Stimulated activated CD8-positive, alpha-beta memory T cell treated with anti-CD3 and anti-CD28 coated beads, Interleukin-15, amount 100 ng/mL, for 1 hour (primary cell): ENCODE results near the gene ZNF407.

ENCODE experiments used
- DNase-seq: peaks from one replicate; pipeline ENCODE4 v3.0.0-alpha.2; 2020; ENCODE audit warnings: low read depth

Gene ZNF407

GRCh38 chr18:74679006-74679678 is 81.5 kb downstream of the ZNF407 start:
- no peak for DNase-seq

- DNase-seq, result no peak
These were observed 82.0 kb downstream of the ZNF407 start for GRCh38 chr18:74679679-74680076.

DNA sequence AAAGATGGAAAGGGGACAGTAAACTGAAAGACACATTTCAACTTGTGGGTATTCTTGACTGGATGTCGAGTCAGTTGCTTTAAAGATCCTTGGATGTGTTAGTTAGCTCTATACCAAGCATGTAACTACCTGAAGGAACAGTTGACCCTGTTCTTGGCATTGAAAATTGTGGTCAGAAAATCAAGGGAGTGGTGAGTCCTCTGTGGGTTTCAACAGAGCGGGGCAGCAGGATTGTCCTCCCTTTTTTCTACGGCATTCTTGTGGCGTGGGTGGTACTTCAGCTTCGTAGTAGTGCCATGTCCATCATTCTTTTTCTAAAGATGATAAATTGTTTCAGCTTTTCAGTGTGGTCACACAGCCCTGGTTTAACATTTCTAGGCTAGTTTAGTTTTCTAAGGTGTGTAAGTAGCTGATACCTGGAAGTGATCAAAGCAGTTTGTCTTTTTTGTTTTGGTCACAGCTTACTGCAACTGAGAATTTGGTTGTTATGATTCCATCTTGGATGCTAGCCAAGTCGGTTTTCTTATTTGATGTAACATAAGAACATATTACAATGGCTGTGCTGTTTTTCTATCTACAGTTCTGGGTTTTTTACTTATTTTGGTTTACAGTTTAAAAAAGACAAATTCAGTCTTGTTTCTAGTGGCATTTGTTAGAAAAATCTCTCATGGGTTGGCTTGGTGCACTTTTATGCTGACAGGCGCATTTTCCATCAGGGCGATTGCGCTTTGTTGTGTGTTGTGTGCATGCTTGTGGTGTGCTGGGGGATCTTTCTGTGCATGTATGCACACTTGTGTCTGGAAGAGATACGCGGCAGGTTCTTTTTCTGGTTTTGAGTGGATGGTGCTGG is 84.7 kb downstream of the ZNF407 start:
- DNase-seq, result no peak

- no peak for DNase-seq
These were observed 85.3 kb downstream of the ZNF407 start for GRCh38 chr18:74682991-74683297.

DNA sequence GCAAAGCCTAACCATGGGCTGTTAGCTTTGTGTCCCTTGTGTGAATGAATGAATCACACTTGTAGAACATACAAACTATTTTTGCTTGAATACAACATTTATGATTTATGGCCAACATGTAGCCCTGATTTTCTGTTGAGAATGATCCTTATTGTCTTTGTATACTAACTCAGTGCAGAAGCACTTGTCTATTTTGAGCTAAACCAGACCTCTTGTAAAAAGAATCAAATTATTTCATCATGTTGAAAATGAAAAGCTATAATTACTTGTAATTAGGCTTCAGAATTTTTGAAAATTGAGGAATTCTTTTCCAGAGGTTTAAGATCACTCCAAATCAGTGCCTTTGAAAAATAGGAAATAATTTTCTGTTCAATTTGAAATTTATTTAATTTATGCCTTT is 85.9 kb downstream of the ZNF407 start:
- DNase-seq, result no peak

DNA sequence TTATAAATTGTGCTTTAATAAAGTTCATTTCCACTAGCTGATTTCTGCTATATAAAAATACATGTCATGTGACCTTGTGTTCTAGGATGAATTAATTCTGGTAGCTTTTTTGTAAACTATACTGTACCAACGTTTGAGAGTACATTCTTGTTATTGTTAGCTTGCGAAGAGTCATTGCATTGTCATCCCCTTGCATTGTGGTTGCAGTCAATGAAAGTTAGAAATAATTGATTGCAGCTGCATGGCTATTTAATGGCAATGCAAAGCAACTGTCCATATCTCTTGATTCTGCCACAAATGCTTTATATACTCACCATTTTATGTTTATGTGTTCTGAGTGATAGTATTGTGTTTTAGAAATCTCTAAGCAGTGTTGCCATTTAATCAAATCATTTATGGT is 91.6 kb downstream of the ZNF407 start:
- DNase-seq, result no peak

DNA sequence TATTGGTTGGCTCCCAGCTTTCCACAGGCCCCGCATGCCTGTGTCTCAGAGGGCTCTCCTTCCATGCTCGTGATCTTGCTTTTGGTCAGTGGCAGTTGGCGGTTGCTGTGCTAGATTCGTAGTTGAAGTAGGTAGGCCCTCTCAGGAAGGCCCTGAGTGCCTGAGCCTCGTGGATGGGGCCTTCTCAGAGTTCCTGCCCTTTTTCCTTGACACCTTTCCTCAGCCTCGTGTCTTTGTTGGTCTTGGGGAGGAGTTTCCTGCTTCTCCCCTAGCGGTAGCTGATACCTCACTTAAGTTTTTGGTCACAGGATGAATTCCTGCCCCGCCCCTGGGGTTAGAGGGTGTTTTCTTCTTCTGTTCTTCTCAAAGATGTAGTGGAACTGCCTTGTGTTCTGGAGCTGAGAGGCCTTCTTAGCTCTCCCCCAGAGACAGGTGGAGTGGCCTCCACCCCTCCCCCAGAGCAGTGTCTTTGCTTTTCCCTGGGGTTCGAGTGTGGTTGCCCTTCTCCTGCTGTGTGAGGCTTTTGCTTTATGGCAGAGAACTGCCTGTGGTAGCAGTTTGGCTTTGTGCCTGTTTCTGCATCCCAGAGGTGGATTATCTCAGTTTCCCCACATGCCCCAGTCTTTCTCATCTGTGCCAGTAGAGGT is 94.8 kb downstream of the ZNF407 start:
- DNase-seq, result no peak

DNA sequence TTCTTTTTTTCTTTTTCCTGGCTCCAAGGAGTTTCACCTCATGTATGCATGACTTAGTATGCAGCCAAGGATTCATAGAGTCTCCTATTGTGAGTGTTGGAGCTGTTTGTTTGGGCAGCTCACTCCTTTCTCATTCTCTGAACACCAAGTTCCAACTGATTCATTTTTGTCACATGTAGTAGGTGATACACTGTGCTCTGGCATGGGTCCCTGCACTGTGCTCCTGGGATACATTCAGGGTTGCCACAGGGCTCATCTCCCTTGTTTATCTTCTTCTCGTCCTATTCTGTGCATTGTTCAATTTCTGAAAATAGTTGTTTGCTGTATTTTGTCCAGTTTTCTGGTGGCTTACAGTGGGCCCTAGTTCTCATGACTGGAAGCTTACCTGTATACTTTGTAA is 96.8 kb downstream of the ZNF407 start:
- no peak for DNase-seq

DNA sequence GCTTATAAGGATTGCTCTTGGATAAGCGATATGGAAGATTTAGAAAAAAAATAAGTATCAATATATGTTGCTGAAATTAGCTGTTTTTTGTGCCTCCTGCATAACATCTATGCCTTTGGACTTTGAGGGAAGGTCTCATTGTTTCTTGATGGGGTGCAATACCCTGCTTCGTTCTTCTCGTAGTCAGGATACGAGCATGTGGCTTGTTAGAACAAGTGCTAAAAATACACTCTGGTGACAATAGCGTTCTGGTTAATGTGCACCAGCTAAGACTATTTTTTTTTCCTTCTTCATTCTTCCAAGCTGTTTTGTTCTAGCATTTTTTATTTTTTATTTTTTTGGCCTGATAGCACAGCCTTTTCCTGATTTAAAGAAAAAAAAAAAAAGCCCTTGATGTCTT is 97.5 kb downstream of the ZNF407 start:
- no peak for DNase-seq

DNA sequence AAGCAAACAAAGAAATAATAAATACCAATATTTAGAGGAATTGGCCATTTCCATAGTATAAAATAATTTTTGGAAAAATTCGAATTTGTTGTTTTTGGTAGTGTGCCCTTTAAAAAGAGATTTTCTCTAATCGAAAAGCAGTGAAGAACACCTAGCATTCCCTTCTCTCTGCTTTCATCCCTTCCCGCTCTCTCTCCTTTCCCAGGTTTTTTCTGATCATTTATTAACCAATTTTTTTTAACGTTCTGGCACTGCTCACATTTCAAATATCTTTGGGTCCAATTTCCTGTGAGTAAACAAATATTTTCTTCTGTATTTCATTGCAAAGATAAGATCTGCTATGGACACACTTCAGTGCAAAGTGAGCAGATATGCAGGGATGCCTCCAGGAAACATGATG is 101.2 kb downstream of the ZNF407 start:
- no peak for DNase-seq

DNA sequence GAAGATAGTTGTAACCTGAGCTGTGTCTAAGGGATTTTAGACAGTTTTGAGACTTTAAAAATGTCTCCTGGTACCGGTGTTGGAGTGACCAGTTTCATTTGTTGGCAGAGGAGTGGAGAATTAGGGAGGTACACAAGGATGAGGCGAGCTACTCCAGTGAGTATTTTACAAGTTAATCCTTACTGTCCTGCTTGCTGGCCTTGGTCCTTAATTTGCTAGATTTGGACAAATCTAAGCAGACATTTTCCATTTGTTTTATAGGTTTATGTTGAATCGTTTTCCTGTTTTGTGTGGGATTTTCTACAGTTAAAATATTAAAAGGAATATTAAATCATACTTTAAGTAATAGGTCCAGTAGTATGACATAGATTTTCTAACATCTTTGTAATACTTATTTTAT is 101.8 kb downstream of the ZNF407 start:
- DNase-seq, result no peak

GRCh38 chr18:74702950-74703349 is 105.3 kb downstream of the ZNF407 start:
- DNase-seq, result no peak

GRCh38 chr18:74708169-74708568 is 110.5 kb downstream of the ZNF407 start:
- no peak for DNase-seq

- DNase-seq, result no peak
These were observed 111.8 kb downstream of the ZNF407 start for GRCh38 chr18:74709452-74709851.

GRCh38 chr18:74714120-74714519 is 116.5 kb downstream of the ZNF407 start:
- no peak for DNase-seq

DNA sequence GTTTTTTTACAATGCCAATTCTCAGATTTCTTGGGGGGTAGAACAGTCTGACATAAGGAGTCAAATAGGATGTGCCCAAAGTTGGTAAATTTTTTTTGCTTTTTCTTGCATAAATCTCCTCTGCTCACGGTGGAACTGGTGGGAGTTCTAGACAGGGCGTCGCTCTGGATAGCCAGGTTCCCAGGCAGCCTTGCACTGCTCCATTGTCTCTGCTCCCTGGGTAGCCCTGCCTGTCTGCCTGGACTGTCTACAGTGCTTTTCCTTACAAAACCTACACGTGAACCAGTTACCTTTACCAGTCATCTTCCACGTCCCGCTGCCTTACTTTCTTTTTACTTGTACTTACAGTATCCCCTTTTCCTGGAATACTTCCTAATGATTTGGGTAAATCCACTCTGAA is 117.1 kb downstream of the ZNF407 start:
- DNase-seq, result no peak

GRCh38 chr18:74715306-74715705 is 117.6 kb downstream of the ZNF407 start:
- no peak for DNase-seq

- DNase-seq, result no peak
These were observed 118.4 kb downstream of the ZNF407 start for GRCh38 chr18:74715865-74716712.

DNA sequence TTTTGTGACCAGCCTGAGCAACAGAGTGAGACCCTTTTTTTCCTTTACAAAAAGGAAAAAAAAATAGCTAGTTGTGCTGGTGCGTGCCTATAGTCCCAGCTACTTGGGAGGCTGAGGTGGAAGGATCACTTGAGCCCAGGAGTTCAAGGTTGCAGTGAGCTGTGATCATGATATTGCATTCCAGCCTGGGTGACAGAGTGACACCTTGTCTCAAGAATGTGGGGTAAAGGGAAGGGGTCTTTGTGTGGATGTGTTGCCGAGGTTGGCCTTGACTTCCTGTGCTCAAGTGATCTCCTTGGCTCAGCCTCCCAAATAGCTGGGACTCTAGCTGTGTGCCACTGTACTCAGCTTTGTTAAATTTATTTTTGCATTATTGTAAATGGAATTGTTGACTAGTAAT is 120.6 kb downstream of the ZNF407 start:
- DNase-seq, result no peak

GRCh38 chr18:74722237-74722636 is 124.6 kb downstream of the ZNF407 start:
- DNase-seq, result no peak

DNA sequence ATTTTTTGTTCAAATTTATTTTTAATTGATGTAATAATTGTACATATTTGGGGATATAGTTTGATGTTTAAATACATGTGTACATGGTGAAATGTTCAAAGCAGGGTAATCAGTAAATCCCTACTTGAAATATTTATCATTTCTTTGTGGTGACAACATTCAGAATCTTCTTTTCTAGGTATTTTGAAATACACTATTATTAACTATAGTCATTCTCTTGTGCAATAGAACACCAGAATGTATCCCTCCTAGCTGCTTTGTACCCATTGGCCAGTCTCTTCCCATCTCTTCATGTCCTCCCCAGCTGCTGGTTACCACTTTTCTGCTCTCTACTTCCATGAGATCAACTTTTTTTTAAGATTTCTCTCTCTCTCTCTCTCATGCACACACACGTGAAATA is 126.5 kb downstream of the ZNF407 start:
- no peak for DNase-seq

- no peak for DNase-seq
These were observed 128.0 kb downstream of the ZNF407 start for GRCh38 chr18:74725690-74726089.
